Activated CD4-positive, alpha-beta T cell treated with anti-CD3 and anti-CD28 coated beads, Interleukin-2, amount 10 ng/mL, durations not matched to agents 7 days and 5 days (primary cell): ENCODE results near the gene DAB2IP. TPM values are rescaled to one million over a fixed set of nuclear protein-coding genes. Genes with fewer than 3 reads are reported as not detected.

Source experiments
- CTCF ChIA-PET: fragments of 350-600 bp; sonication (Branson Sonifier 250); formaldehyde crosslinking; loops from one replicate; lab custom pipeline; 2021; ENCODE audit warnings: antibody characterized with exemption; lab: Charles Lee
- POLR2A ChIA-PET: fragments of 350-600 bp; sonication (Branson Sonifier 250); formaldehyde crosslinking; loops from one replicate; lab custom pipeline; 2021; ENCODE audit warnings: antibody characterized with exemption; lab: Charles Lee
- DNase-seq: peaks from one replicate; pipeline ENCODE4 v3.0.0-alpha.2; 2020
- H3K27ac Mint-ChIP-seq: one replicate; pipeline ENCODE4 v1.8.0; 2021; ENCODE audit warnings: mild to moderate bottlenecking, moderate library complexity, mixed read lengths
- H3K27me3 Mint-ChIP-seq: one replicate; pipeline ENCODE4 v1.8.0; 2021; ENCODE audit warnings: mixed read lengths
- H3K36me3 Mint-ChIP-seq: one replicate; pipeline ENCODE4 v1.8.0; 2021; ENCODE audit warnings: low read depth, mixed read lengths
- H3K4me1 Mint-ChIP-seq: one replicate; pipeline ENCODE4 v1.8.0; 2021; ENCODE audit warnings: mixed read lengths
- H3K4me3 Mint-ChIP-seq: one replicate; pipeline ENCODE4 v1.8.0; 2021; ENCODE audit warnings: mild to moderate bottlenecking, moderate library complexity, mixed read lengths
- H3K9me3 Mint-ChIP-seq: one replicate; pipeline ENCODE4 v1.8.0; 2021; ENCODE audit warnings: mixed read lengths
- total RNA-seq, 2 experiments: library from RNA; stranded (reverse); gene quantifications; one replicate each; pipeline ENCODE4 v1.2.3, GENCODE V29; 2021

Gene DAB2IP
- total RNA-seq, 2 experiments from 2014 or later = not detected

- Mint-ChIP-seq H3K27ac (no peak overlapping the region), H3K27me3 (no peaks in the 10 kb centered on the region), H3K36me3 (no peaks in the 10 kb centered on the region), H3K4me1 (no peaks in the 10 kb centered on the region), H3K9me3 (no peaks in the 10 kb centered on the region), H3K4me3 (no peak overlapping the region)
- ChIA-PET CTCF (no interaction called here), POLR2A (no interaction called here)
- DNase-seq = no peak
These were observed 165.0 kb downstream of the DAB2IP start for GRCh38 chr9:121816449-121816817.

- H3K4me1 Mint-ChIP-seq = no peaks in the 10 kb centered on the region
- H3K9me3 Mint-ChIP-seq = no peaks in the 10 kb centered on the region
- ChIA-PET CTCF (no interaction called here), POLR2A (no interaction called here)
- H3K27ac Mint-ChIP-seq = no peak overlapping the region
- no peaks in the 10 kb centered on the region for H3K27me3 Mint-ChIP-seq
- no peak for DNase-seq
- H3K4me3 Mint-ChIP-seq = no peak overlapping the region
- H3K36me3 Mint-ChIP-seq = no peaks in the 10 kb centered on the region
These were observed 165.5 kb downstream of the DAB2IP start for GRCh38 chr9:121816845-121817450.

- Mint-ChIP-seq H3K4me3 (no peak overlapping the region), H3K9me3 (no peaks in the 10 kb centered on the region), H3K4me1 (no peaks in the 10 kb centered on the region), H3K27me3 (no peaks in the 10 kb centered on the region), H3K27ac (no peak overlapping the region), H3K36me3 (no peaks in the 10 kb centered on the region)
- POLR2A ChIA-PET = no interaction called here
- CTCF ChIA-PET = no interaction called here
- DNase-seq = no peak
These were observed 166.0 kb downstream of the DAB2IP start for GRCh38 chr9:121817476-121817875.

GRCh38 chr9:121818016-121818661, 166.7 kb downstream of the DAB2IP start:
- H3K4me3 Mint-ChIP-seq = no peak overlapping the region
- H3K36me3 Mint-ChIP-seq = no peaks in the 10 kb centered on the region
- H3K4me1 Mint-ChIP-seq = no peaks in the 10 kb centered on the region
- POLR2A ChIA-PET = no interaction called here
- H3K9me3 Mint-ChIP-seq = no peaks in the 10 kb centered on the region
- no peaks in the 10 kb centered on the region for H3K27me3 Mint-ChIP-seq
- H3K27ac Mint-ChIP-seq = no peak overlapping the region
- DNase-seq = no peak
- CTCF ChIA-PET = no interaction called here

GRCh38 chr9:121818841-121819427, 167.5 kb downstream of the DAB2IP start:
- Mint-ChIP-seq H3K27ac (no peak overlapping the region), H3K4me3 (no peak overlapping the region), H3K9me3 (no peaks in the 10 kb centered on the region), H3K4me1 (no peaks in the 10 kb centered on the region), H3K36me3 (no peaks in the 10 kb centered on the region), H3K27me3 (no peaks in the 10 kb centered on the region)
- ChIA-PET CTCF (no interaction called here), POLR2A (no interaction called here)
- no peak for DNase-seq

- ChIA-PET CTCF (no interaction called here), POLR2A (no interaction called here)
- DNase-seq = no peak
- Mint-ChIP-seq H3K9me3 (no peaks in the 10 kb centered on the region), H3K36me3 (no peaks in the 10 kb centered on the region), H3K27ac (no peak overlapping the region), H3K27me3 (no peaks in the 10 kb centered on the region), H3K4me3 (no peak overlapping the region), H3K4me1 (no peaks in the 10 kb centered on the region)
These were observed 168.2 kb downstream of the DAB2IP start for GRCh38 chr9:121819428-121820231.

GRCh38 chr9:121820286-121821005, 169.0 kb downstream of the DAB2IP start:
- Mint-ChIP-seq H3K4me3 (no peak overlapping the region), H3K9me3 (no peaks in the 10 kb centered on the region), H3K36me3 (no peaks in the 10 kb centered on the region), H3K4me1 (no peaks in the 10 kb centered on the region), H3K27ac (no peak overlapping the region), H3K27me3 (no peaks in the 10 kb centered on the region)
- ChIA-PET POLR2A (no interaction called here), CTCF (no interaction called here)
- no peak for DNase-seq

GRCh38 chr9:121821326-121821725, 169.9 kb downstream of the DAB2IP start:
- no peak for DNase-seq
- Mint-ChIP-seq H3K27me3 (no peaks in the 10 kb centered on the region), H3K36me3 (no peaks in the 10 kb centered on the region), H3K4me3 (no peak overlapping the region), H3K27ac (no peak overlapping the region), H3K9me3 (no peaks in the 10 kb centered on the region), H3K4me1 (no peaks in the 10 kb centered on the region)
- CTCF ChIA-PET = no interaction called here
- POLR2A ChIA-PET = no interaction called here

- no peak overlapping the region for H3K4me3 Mint-ChIP-seq
- ChIA-PET CTCF (no interaction called here), POLR2A (no interaction called here)
- no peak overlapping the region for H3K27ac Mint-ChIP-seq
- H3K9me3 Mint-ChIP-seq = no peaks in the 10 kb centered on the region
- DNase-seq = no peak
- H3K36me3 Mint-ChIP-seq = no peaks in the 10 kb centered on the region
- H3K4me1 Mint-ChIP-seq = no peaks in the 10 kb centered on the region
- no peaks in the 10 kb centered on the region for H3K27me3 Mint-ChIP-seq
These were observed 171.0 kb downstream of the DAB2IP start for GRCh38 chr9:121822093-121823085.

GRCh38 chr9:121823451-121824169, 172.2 kb downstream of the DAB2IP start:
- H3K36me3 Mint-ChIP-seq = no peaks in the 10 kb centered on the region
- no peak overlapping the region for H3K27ac Mint-ChIP-seq
- H3K9me3 Mint-ChIP-seq = no peaks in the 10 kb centered on the region
- no peak overlapping the region for H3K4me3 Mint-ChIP-seq
- no peak for DNase-seq
- no peaks in the 10 kb centered on the region for H3K27me3 Mint-ChIP-seq
- CTCF ChIA-PET = no interaction called here
- no peaks in the 10 kb centered on the region for H3K4me1 Mint-ChIP-seq
- POLR2A ChIA-PET = no interaction called here

- no peaks in the 10 kb centered on the region for H3K27me3 Mint-ChIP-seq
- no peaks in the 10 kb centered on the region for H3K4me1 Mint-ChIP-seq
- POLR2A ChIA-PET = no interaction called here
- H3K9me3 Mint-ChIP-seq = no peaks in the 10 kb centered on the region
- no peaks in the 10 kb centered on the region for H3K36me3 Mint-ChIP-seq
- CTCF ChIA-PET = no interaction called here
- no peak overlapping the region for H3K4me3 Mint-ChIP-seq
- no peak for DNase-seq
- no peak overlapping the region for H3K27ac Mint-ChIP-seq
These were observed 173.2 kb downstream of the DAB2IP start for GRCh38 chr9:121824651-121825030.
